ENCODE data around the gene CBLN2. TPM values are rescaled to one million over a fixed set of nuclear protein-coding genes. Genes with fewer than 3 reads are reported as not detected.

Gene CBLN2
- polyA plus RNA-seq (2012; ENCODE audit: low read depth, missing spikeins): 0.14 TPM

- DNase-seq (ENCODE audit: insufficient read length, low spot score) (peak; percentile 76), FAIRE-seq (peak; percentile 56)
- no peak for TF ChIP-seq PAX5 (IDR thresholded peaks at IDR 0.05; ENCODE audit: insufficient read depth, low read length, severe bottlenecking)
- TF ChIP-seq POLR2A (IDR thresholded peaks at IDR 0.05; ENCODE audit: low read depth, low read length): no peak
- TF ChIP-seq POLR2AphosphoS5 (IDR thresholded peaks at IDR 0.05; ENCODE audit: low read depth, low read length): no peak
- TF ChIP-seq SPI1 (IDR thresholded peaks at IDR 0.05; ENCODE audit: low read depth, low read length): no peak
- no peak for TF ChIP-seq TAF1 (IDR thresholded peaks at IDR 0.05; ENCODE audit: low read depth, low read length)
- no peak for TF ChIP-seq POU2F2 (IDR thresholded peaks at IDR 0.05; ENCODE audit: low read depth, low read length)
Measured at GRCh38 chr18:72544092-72544886, at the start of gene CBLN2. TSS of gene CBLN2 (minus strand) at chr18:72544342. CDS start at chr18:72542160, 2,182 bp downstream.

GRCh38 chr18:72588360-72588759, 44.2 kb upstream of the CBLN2 start:
- no peak for TF ChIP-seq PAX5 (IDR thresholded peaks at IDR 0.05; ENCODE audit: insufficient read depth, low read length, severe bottlenecking)
- TF ChIP-seq POU2F2 (IDR thresholded peaks at IDR 0.05; ENCODE audit: low read depth, low read length): no peak
- no peak for TF ChIP-seq SPI1 (IDR thresholded peaks at IDR 0.05; ENCODE audit: low read depth, low read length)
- no peak for TF ChIP-seq POLR2A (IDR thresholded peaks at IDR 0.05; ENCODE audit: low read depth, low read length)
- no peak for FAIRE-seq
- no peak for DNase-seq (ENCODE audit: insufficient read length, low spot score)

- DNase-seq (ENCODE audit: insufficient read length, low spot score) (no peak), FAIRE-seq (no peak)
- TF ChIP-seq POLR2AphosphoS5 (IDR thresholded peaks at IDR 0.05; ENCODE audit: low read depth, low read length) (no peak), POLR2A (IDR thresholded peaks at IDR 0.05; ENCODE audit: low read depth, low read length) (no peak), POU2F2 (IDR thresholded peaks at IDR 0.05; ENCODE audit: low read depth, low read length) (no peak), SPI1 (IDR thresholded peaks at IDR 0.05; ENCODE audit: low read depth, low read length) (no peak), PAX5 (IDR thresholded peaks at IDR 0.05; ENCODE audit: insufficient read depth, low read length, severe bottlenecking) (no peak), TAF1 (IDR thresholded peaks at IDR 0.05; ENCODE audit: low read depth, low read length) (no peak)
Measured at GRCh38 chr18:72584787-72585186, 40.6 kb upstream of the CBLN2 start.

- FAIRE-seq (no peak), DNase-seq (ENCODE audit: insufficient read length, low spot score) (no peak)
- TF ChIP-seq POU2F2 (IDR thresholded peaks at IDR 0.05; ENCODE audit: low read depth, low read length): no peak
Measured at GRCh38 chr18:72581976-72582375, 37.8 kb upstream of the CBLN2 start.

GRCh38 chr18:72572896-72573295, 28.8 kb upstream of the CBLN2 start:
- TF ChIP-seq POLR2A (IDR thresholded peaks at IDR 0.05; ENCODE audit: low read depth, low read length): no peak
- no peak for TF ChIP-seq TAF1 (IDR thresholded peaks at IDR 0.05; ENCODE audit: low read depth, low read length)
- no peak for TF ChIP-seq SPI1 (IDR thresholded peaks at IDR 0.05; ENCODE audit: low read depth, low read length)
- FAIRE-seq (no peak), DNase-seq (ENCODE audit: insufficient read length, low spot score) (no peak)

- FAIRE-seq (no peak), DNase-seq (ENCODE audit: insufficient read length, low spot score) (no peak)
- no peak for TF ChIP-seq POLR2AphosphoS5 (IDR thresholded peaks at IDR 0.05; ENCODE audit: low read depth, low read length)
- no peak for TF ChIP-seq POU2F2 (IDR thresholded peaks at IDR 0.05; ENCODE audit: low read depth, low read length)
- TF ChIP-seq TAF1 (IDR thresholded peaks at IDR 0.05; ENCODE audit: low read depth, low read length): no peak
- no peak for TF ChIP-seq POLR2A (IDR thresholded peaks at IDR 0.05; ENCODE audit: low read depth, low read length)
- TF ChIP-seq PAX5 (IDR thresholded peaks at IDR 0.05; ENCODE audit: insufficient read depth, low read length, severe bottlenecking): no peak
- no peak for TF ChIP-seq SPI1 (IDR thresholded peaks at IDR 0.05; ENCODE audit: low read depth, low read length)
Measured at GRCh38 chr18:72566290-72566689, 22.1 kb upstream of the CBLN2 start.

GRCh38 chr18:72555968-72556367, 11.8 kb upstream of the CBLN2 start:
- DNase-seq (ENCODE audit: insufficient read length, low spot score): no peak
- FAIRE-seq: no peak
- TF ChIP-seq POU2F2 (IDR thresholded peaks at IDR 0.05; ENCODE audit: low read depth, low read length): no peak
- no peak for TF ChIP-seq PAX5 (IDR thresholded peaks at IDR 0.05; ENCODE audit: insufficient read depth, low read length, severe bottlenecking)
- no peak for TF ChIP-seq TAF1 (IDR thresholded peaks at IDR 0.05; ENCODE audit: low read depth, low read length)
- TF ChIP-seq POLR2A (IDR thresholded peaks at IDR 0.05; ENCODE audit: low read depth, low read length): no peak
- TF ChIP-seq SPI1 (IDR thresholded peaks at IDR 0.05; ENCODE audit: low read depth, low read length): peak; percentile 64

GRCh38 chr18:72555101-72555500, 11.0 kb upstream of the CBLN2 start:
- no peak for FAIRE-seq
- no peak for TF ChIP-seq POLR2AphosphoS5 (IDR thresholded peaks at IDR 0.05; ENCODE audit: low read depth, low read length)
- TF ChIP-seq SPI1 (IDR thresholded peaks at IDR 0.05; ENCODE audit: low read depth, low read length): no peak
- TF ChIP-seq POLR2A (IDR thresholded peaks at IDR 0.05; ENCODE audit: low read depth, low read length): no peak
- no peak for DNase-seq (ENCODE audit: insufficient read length, low spot score)

- DNase-seq (ENCODE audit: insufficient read length, low spot score): peak; percentile 8
- no peak for TF ChIP-seq SPI1 (IDR thresholded peaks at IDR 0.05; ENCODE audit: low read depth, low read length)
- no peak for TF ChIP-seq POLR2AphosphoS5 (IDR thresholded peaks at IDR 0.05; ENCODE audit: low read depth, low read length)
- FAIRE-seq: no peak
Measured at GRCh38 chr18:72543357-72544055, 636 bp downstream of the CBLN2 start.

- DNase-seq (ENCODE audit: insufficient read length, low spot score) (peak; percentile 9), FAIRE-seq (no peak)
- TF ChIP-seq TAF1 (IDR thresholded peaks at IDR 0.05; ENCODE audit: low read depth, low read length) (no peak), POU2F2 (IDR thresholded peaks at IDR 0.05; ENCODE audit: low read depth, low read length) (no peak)
Measured at GRCh38 chr18:72542984-72543356, 1.2 kb downstream of the CBLN2 start.

All from GM12891 (cell line).